GM21576 (cell line): ENCODE results near the gene AGFG2.
A peak's percentile ranks its signal among the peaks of the same experiment; 100 is the strongest.

Experiments
- ATAC-seq: cut with Tn5 transposase; IDR thresholded peaks from one replicate; pipeline ENCODE4 v1.9.1; 2021; ENCODE audit warnings: mild to moderate bottlenecking, moderate library complexity; ENCODE audit not compliant: unreplicated experiment

Gene AGFG2

DNA sequence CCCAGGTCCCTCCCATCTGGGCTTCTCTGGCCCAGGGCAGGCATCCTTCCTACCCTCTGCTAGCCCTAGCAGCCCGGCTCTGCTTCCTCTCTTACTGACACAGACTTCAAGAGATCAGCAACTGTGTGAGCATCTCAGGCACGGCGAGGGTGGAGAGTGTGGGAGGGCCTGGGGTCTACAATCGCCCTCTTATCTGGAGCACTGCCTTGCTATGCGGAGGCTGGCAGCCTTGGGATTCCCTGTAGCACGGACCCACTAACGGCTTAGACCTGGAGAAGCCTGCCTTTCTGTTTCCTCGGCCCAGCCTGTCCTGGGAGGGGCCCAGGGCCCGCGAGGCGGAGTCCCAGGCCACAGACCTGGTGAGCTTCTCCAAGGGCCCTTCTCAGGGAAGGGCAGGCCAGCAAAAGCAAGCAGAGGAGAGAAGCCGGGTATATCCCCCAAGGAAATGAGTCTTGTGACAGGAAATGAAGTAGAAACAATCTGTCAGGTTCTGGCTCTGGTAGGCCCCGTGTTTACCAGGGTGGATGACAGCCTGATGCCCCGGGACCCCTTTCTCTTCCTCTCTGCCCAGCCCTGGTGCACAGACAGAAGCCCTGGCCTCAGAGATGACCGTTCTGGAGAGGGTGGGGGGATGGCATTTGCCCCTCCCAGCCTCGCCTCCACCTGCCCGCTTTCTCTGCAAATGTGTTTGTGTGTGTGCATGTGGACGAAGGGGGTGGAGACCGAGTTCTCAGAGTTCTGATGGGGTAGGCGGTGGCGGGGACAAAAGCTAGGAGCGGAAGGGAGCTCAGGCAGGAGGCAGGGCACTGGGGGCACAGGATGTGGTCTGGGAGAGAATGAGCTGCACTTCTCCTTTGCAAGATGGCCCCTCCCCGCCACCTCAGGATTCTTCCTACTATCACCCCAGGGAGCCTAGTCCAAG is 44.4 kb downstream of the AGFG2 start:
- ATAC-seq, result no peak

DNA sequence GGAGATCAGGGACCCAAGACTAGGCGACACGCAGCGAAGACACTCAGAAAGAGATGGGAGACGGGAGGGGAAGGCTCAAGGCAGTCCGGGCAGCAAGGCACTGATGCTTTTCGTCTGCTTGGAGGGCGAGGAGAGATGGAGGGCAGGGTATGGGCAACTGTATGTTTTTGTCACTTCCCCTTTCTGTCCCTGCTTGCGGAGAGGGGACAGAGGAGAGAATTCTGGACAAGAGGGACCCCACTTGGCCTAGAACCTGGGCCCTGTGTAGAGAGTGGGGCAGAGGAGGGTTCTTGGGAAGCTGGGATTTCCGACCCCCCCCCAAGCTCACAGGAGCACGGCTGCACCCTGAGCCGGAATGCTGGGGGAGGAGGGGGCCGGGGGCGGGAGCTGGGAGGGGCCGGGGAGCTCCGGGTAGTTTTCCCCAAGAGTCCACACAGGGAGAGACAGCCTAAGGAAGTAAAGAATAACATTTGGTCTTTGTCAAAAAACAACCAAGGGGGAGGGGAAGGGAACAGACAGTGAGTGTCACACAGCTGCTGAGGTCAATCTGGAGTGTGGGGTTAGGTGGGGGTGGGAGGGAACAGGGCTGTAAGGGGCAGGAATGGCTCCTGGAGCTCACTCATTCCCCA is 45.2 kb downstream of the AGFG2 start:
- no peak for ATAC-seq

DNA sequence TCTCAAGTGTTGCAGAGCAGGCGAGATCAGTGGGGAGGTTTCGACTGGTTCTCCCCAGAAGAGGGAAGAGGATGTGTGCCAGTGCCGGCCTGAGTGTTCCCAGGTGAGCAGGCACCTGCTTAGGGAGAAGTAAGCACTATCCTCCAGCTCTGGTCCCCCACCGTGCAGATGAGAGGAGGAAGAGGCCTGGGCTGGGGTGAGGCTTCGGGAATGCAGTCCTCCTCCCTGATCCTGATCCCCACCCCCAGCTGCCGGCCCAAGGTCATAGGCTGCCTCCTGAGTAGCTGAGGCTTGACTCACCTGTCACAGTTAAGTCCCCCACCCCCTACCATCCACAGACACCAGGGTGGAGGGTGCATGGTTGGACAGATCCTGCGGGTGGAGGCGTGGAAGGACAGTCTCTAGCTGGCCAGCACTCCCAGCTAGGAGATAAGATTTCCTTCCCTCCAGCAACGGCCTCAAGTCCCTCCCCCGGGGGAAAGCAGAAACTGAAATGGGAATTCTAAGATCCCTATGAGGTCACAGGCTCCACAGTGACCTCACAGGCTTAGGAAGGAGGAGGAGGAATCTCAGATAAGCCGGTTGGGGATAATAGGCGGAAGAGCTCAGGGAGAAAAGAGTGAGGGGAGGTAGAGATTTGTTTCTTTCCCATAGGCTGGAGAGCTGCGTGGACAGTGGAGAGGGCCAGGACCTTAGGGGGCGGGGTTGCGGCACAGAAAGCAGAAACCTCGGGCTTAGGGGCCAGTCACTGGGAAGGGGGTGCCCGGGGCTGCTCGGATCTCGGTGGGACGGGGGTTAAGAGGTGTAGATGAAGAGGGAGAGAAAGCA is 45.9 kb downstream of the AGFG2 start:
- ATAC-seq, result no peak

DNA sequence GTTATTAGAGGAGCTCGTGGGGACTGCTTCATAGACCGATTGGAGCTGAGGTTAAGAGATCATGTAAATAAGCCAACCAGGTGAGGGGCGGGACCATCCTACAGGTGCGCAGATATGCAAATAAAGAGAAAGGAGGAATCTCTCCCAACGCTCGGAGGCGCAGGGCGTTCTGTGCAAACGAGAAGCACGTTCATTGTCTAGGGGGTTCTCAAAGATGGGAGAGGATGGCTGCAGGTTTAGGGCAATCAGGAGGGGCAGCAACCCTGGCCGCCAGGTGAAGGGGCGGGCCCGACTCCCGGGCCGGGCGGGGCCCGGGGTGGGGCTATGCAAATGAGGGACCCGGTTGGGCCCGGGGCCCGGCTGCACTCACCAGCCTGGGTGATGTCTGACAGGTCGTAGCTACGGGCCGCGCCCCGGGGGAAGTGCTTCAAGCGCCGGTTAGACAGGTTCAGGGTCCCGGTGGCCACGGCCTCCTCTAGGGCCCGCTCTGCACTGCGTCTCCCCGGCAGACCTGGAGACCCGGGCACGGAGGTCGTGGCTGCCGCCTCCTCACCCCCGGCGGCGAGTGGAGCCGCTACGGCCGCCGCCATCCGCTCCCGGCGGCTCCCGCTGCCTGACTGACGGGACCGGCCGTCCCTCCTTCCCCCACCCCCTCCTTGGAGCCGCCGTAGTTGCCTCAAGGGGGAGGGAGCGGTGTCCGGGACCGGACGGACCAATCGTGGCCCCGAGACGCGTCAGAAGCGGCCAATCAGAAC is 46.7 kb downstream of the AGFG2 start, which contains the start of gene LRCH4:
Gene LRCH4 (minus strand): TSS at position 619 of the 755 bp plus-strand sequence. CDS start 29 bp downstream, at position 590.
- ATAC-seq, result peak; percentile 23

DNA sequence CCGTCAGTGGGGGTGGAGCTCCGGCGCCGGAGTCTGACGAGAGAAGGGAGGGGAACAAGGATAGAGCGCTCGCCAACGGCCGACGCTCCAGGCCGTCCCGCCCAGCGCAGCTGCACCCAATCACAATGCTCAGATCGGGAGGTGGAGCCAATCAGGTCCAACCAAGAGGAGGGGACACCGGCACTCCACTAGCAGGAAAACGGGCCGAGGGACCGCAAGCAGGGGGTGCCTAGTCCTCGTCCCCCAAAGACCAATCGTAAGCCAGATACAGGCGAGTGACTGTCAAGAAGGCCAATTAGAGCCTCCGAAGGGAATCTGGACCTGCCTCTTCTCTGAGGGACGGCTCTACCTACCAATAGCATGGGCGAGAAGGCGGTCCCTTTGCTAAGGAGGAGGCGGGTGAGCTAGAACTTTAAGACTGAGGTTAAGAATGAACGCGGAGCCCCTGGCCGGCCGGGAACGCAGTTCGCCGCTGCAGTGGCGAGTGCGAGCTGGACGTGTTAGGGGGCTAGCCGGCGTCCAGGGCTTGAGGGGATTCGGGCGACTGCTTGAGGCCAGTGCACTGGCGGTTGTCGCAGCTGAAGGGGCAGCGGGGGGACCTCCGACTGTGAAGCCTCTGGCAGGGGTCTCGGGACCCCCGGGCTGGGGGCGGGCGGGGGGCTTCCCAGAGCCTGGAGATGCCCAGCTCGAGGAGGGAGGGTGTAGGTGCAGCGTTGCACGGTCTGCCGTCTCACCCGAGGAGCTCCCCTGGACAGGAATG is 47.4 kb downstream of the AGFG2 start, which contains the start of gene FBXO24:
Gene FBXO24 (plus strand): TSS at position 63 of the 760 bp plus-strand sequence. CDS start 298 bp downstream, at position 361.
- ATAC-seq, result peak; percentile 78

DNA sequence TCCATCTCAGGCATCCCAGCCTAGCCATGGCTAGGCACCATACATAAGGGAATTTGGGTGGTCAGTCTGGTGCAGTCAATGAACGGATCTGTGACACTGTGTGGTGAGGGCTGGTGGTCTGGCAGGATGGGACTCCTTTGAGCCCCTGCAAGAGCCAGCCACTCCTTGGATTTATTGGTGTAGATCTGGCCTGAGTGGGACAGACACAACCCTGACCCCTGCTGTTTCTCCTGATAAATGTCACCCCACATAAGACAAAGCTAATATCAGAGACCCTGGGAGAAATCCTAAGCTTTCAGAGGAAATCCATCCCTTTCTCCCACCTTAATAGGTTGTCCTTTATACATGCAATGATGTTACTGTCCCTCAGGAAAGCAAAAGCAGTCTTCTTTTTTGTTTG is 49.4 kb downstream of the AGFG2 start:
- ATAC-seq, result no peak

DNA sequence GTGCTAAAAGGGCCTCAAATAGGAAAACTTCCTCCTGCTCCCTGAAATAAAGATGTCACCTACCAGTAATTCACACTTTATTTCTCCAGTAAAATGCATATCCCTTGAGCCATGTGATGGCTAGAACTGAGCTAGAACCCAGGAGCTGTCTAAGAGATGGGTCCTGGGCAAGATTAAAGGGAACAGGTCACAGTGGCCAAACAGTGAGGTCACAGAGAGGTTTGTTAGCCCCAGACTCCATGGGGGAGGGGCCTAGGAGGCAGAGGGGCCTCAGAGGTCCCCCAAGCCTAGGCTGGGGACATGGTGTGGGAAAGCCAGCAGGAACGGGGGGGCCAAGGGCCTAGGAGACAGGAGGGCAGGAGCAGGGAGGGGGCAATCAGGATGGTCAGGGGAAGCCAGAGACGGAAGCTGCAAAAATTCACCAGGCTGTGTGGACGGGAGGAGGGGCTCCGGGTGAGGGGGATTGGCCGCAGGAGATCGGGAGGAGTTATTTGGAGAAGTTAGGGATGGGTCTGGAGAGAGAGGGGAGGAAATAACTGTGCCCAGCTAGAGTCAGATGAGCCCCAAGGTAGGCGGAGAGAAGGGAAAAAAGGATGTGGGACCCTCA is 50.4 kb downstream of the AGFG2 start:
- ATAC-seq, result no peak

DNA sequence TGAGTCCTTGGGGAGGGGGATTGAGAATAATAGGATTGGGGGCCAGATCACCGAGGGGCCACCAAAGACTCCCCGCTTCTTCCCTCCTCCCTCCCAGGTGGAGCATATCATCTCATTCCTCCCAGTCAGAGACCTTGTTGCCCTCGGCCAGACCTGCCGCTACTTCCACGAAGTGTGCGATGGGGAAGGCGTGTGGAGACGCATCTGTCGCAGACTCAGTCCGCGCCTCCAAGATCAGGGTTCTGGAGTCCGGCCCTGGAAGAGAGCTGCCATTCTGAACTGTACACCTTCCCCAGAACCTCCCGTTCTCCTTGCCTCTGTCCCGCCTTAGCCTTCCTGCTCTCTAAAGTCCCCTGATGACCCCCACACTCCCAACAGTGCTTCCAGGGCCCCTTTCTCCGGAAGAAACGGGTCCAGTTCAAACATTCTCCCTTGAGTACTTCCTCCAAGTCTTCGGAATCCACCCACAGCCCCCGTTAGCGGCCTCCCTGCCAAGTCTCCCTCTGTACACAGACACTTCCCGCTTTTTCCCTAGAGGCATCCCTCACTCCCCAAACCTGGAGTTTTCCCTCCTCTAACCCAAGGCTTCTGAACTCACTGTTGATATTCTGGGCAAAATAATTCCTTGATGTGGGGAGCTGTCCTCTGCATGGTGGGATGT is 51.2 kb downstream of the AGFG2 start:
- no peak for ATAC-seq

DNA sequence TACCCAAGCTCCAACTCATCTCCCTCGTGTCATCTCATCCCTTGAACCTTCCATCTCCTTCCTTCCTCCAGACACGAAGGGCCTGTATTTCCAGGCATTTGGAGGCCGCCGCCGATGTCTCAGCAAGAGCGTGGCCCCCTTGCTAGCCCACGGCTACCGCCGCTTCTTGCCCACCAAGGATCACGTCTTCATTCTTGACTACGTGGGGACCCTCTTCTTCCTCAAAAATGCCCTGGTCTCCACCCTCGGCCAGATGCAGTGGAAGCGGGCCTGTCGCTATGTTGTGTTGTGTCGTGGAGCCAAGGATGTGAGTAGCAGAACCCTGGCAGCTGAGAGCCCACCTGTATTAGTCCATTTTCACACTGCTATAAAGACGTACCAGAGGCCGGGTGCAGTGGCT is 52.6 kb downstream of the AGFG2 start:
- no peak for ATAC-seq

DNA sequence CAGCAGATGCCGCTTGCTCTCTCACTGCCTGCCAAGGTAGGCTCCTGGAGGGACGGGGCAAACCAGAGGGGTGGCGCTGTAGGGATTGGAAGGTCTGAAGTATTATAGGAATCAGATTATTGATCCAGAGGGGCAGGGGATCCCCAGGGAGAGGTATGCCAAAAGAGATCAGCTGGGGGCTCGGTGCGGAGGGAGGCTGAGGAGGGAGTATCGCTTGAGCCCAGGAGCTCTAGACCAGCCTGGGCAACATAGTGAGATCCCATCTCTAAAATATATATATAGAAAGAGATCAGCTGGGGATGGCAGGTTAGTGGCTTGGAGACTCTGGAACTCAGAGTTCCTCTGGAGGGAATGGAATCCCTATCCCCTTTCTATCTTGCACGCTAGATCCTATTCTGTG is 56.2 kb downstream of the AGFG2 start:
- no peak for ATAC-seq

DNA sequence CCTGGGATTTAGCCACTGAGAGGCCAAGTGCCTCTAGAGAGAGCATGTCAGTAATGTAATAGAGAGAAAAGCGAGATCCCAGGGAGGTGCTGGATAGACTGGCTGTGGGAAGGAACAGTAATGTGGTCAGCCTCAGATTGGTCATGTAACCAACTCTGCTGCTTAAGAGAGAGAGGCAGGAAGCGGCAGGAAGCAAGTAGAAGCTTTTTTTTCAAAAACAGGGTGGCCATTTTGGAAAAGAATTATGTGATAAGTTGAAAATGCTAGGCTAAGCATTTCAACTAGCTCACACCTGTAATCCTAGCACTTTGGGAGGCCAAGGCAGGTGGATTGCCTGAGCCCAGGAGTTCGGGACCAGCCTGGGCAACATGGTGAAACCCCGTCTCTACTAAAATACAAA is 59.4 kb downstream of the AGFG2 start:
- no peak for ATAC-seq

DNA sequence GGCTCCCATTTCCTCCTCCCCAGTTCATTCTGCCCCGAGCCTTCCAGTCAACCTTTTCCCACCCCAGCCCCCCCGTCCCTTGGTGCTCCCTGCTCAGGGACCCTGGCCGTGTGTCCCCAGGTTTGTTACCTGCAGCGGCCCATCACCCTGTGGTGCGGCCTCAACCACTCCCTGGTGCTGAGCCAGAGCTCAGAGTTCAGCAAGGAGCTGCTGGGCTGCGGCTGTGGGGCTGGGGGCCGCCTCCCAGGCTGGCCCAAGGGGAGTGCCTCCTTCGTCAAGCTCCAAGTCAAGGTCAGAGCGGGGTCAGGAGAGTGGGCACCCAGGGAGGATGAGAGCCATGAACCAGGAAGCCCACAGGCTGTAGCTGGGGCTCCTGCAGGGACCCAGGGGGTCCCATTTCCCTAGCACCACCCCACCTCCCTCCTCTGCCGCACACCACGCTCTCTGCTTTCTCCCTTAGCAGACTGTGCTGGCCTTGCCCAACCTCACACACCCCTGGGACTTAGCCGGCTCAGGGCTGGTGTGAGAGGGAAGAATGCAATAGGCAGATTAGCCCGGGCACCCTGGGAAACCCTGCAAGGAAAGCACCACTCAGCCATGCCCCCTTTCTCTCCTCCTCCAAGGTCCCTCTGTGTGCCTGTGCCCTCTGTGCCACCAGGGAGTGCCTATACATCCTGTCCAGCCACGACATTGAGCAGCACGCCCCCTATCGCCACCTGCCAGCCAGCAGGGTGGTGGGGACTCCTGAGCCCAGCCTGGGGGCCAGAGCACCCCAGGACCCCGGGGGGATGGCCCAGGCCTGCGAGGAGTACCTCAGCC is 61.1 kb downstream of the AGFG2 start:
- ATAC-seq, result no peak

DNA sequence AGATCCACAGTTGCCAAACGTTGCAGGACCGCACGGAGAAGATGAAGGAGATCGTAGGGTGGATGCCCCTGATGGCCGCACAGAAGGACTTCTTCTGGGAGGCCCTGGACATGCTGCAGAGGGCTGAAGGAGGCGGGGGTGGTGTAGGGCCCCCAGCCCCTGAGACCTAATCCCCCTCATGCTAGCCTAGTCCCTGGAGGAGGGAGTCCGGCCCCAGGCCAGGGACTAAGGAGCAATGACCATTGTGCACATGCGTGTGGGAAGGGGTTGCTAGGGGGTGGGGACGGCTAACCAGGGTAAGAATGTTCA is 61.7 kb downstream of the AGFG2 start:
- no peak for ATAC-seq

DNA sequence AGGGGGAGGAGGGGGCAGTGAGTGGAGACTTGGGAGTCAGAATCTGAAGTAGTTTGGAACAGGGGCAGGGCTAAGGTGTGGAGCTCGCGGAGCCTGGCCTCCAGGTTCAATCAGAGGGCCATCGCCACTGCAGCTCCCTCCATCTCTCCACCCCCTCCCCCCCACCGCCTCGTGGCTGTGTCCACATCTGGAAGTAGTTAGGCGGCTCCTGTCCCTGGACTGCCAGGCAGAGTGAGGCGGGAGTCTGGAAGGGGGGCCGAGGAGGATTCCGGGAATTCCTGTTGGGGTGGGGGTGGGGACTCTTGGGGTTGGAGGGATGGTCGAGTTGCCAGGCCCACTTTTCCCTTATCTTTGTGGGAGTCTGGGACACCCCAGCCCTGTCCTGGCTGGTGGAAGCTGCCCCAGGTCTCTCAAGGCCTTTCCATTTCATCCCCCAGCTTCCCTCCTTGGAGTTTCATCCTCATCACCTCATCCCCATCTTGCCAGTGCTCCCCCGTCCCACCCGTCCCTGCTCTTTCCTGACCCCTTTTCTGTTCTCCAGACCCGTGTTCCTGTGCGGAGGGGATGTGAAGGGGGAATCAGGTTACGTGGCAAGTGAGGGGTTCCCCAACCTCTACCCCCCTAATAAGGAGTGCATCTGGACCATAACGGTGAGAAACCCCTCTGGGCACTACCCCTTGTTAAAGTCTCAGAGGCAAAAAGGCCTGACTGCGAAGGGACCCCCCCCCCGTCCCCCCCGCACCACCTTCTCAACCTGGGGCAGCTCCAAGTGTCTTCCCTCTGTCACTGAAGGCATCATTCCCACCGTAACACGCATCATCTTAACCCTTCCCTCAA is 64.1 kb downstream of the AGFG2 start:
- no peak for ATAC-seq

DNA sequence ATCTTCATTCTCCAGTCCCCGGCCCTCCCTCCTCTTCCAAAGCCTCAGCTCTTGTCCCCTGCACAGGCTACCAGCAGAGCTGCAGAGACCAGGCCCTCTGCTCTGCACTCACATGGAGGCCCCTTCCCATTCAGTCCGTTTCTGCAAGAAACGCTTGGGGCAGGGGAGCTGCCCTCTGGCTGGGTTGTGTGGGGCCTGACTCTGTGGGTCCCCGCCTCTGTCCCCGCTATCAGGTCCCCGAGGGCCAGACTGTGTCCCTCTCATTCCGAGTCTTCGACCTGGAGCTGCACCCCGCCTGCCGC is 64.7 kb downstream of the AGFG2 start:
- no peak for ATAC-seq

DNA sequence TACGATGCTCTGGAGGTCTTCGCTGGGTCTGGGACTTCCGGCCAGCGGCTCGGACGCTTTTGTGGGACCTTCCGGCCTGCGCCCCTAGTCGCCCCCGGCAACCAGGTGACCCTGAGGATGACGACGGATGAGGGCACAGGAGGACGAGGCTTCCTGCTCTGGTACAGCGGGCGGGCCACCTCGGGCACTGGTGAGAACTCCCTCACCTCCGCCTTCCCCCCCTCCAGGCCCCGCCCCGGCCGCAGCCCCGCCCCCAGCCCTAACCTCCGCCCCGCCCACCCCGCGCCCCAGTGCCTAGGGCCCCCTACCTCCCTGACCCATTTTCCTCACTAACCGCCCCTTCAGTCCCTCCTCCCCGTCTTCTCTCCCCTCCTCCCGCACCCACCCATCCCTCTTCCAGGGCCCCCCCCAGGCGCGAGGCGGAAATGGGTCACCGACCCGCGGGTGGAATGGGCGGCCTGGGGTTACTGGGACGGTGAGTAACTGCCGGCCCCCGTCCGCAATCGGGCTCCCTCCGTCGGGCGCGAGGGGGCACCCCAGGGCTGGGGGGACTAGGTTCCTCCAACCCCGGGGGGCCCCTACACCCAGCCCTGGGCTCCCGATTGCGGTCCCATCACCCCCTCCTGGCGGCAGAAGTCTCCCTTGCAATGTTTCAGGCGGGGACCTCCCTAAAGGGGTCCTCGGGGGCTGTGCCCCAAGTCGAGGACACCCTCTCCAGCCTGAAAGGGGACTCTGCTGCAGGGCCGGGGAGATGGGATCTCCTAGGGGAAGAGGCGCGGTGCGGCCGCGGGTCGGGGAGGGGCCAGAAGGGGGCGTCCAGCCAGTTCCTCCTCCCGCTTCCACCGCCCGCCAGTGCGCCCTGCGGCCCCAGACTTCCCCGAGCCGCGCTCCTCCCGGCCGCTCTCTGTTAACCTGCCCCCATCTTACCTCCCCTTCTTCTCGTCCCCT is 65.3 kb downstream of the AGFG2 start:
- no peak for ATAC-seq
